Activated gamma-delta T cell treated with Interleukin-2 at 50 U/mL for 16 hours (primary cell): ENCODE measurements around the gene NFIL3.

Source experiments
- DNase-seq: peaks from one replicate; pipeline ENCODE4 v3.0.0-alpha.2; 2020

NFIL3 gene

DNA sequence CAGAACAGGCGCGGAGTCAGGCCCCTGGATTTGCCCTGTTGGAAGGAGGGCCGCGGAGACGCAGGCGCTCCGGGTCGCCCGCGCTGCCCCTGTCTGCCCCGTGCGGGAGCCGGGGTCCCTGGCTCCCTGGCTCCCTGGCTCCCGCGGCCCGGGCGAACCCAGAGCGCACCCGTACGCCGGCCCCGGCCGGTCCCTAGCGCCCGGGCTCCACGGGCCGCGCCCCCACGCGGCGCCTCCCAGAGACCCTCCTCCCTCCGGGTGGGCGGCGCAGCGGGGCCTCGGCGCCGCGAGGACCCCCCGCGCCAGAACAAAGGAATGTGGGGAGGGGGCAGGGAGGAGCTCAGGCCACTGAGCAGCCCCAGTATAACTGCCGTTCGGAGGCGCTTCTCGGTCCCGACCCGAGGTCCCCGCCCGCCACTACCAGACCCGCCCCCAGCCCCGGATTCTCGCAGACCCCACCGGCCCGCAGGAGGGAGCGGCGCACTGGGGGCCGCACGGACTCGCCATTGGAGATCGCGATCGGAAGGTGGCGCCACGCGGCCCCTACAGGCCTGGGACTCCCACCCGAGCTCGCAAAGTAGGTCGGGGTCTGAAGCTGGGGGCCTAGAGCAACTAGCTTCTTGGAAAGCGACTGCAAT, 2.4 kb downstream of the NFIL3 start:
- no peak for DNase-seq

DNA sequence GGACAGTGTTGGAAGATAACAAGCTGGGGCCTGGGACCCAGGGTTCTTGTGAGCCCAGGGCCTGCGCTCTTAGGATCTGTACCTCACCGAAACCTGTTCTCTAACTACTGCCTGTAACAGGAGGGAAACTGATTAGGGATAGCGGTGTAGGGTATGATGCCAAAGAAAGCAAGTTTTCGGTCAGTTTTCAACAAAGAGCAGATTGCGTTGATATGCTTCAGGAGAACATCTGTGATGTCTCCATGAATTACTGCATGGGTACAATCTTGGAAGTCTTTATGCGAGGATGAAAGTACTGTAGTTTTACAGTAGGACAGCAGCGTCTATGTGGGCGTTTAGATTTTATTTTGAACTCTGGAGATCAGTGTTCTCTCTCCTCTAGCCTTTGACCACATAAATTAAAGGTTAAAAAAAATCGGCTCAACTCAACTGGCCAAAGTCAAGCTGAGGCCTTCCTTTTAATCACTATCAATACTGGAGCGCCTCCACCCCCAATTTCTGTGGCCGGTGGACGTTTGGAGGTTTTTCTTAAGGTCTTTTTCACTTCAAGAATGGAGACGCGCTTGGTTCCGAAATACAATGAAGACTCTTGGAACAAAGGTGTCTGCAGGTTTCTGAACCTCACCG, 3.0 kb downstream of the NFIL3 start:
- no peak for DNase-seq

DNA sequence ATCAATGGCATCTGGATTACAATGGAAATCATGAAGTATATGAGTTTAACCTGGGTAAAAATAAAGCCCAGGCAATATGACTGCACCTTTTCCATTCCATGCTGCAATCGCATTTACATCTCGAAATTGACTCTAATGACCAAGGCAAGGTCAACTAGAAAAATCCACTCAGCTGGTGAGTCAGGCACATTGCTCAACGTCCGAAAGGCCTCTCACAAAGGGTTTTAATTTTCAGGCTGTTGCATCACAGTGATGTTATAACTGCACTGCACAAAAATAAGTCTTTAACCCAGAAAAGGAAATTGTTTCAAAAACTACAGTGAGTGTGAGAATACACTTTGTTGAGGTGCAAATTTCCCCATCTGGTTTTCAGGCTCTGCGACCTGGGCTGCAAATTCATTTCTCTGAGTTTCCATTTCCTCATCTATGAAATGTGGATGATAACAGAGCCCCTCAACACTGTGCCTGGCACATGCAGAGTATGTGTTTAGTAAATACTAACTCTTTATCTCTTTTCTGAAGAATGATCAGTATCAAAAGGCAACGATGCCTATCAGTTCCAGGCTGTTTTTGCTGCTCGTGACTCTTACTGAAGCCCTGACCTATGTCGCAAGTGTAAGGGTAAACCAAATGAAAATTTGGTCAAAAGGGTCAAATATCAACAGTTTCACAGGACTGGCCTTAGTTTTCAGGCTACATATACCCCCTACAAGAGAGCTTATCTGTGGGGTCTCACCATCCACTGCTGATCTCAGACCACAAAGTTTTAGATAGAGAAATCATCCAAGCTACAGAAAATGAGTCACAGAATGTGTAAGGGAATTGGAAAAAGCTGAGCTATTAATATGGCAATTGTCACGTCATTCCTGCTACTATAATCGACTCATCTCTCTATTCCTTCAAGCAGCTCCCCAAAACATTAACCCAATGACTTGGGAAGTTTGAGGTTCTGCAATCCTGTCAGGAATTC, 4.1 kb downstream of the NFIL3 start:
- DNase-seq = no peak

DNA sequence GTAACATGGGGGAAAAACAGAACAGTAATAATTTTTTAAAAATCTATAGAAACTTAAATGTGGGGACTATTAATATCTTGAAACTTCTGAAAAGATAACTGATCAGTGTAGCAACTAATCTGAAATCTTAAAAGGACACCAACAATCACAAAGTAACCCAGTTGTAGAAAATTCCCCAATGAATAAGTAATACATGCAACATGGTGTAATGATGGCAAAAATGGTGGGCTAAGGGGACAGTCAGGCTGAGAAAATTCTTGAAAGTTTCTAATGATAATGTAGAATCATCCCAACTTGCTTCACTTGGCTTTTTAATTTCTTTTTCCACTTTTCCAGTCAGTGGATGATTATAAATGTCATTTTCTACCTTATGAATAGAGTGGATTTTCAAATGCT, 5.4 kb downstream of the NFIL3 start:
- no peak for DNase-seq

DNA sequence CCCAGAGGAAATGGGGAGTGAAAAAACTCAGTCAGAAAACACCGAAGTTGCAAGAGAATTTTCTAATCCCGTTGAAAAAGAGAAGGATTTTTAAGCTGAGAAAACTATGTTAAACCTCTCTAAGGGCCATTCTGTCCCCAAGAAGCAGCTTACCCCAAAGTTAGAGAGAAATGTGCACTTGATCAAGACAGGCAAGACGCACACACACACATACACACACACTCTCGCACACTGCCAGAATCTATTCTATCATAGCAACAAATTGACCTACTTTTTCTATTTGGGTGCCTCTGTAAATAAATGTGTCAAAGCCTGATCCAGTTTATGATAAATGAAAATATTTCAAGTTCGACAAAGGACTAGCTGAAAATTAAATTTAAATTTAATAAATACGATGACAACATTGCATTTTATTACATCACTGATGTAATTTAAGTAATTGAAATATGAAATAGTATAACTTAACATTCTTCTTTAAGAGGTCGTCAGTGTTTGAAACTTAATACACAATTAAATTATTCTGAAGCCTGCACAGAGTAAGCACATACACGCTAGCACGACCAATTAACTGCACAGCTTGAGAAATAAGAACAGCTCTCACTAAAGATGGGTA, 5.9 kb downstream of the NFIL3 start:
- DNase-seq = no peak

DNA sequence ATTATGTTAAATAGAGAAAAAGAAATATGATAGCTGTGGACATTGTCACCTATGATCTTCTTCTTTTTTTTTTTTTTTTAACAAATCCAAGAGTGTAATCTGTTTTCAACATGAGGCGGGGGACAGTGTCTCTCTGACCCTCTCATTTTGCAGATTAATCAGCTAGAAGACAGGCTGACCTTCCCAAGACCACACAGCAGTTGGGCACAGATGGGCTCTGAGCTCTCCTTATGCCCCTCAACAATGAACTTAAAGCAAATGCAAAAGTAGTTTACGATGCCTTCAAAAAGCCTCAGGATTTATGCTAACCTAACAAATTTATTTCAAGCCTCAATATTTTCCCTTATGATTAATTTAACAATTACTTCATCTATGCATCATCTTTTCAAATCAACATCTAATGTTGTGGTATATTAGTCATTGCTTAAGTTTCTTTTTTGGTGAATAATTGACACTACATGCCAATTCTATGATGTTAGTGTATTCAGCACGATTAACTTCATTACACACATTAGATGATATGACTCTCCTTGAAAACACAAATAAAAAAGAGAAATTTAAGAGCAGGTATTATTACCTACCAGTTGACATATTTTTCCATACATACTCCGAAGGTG, 7.4 kb downstream of the NFIL3 start:
- DNase-seq = no peak

DNA sequence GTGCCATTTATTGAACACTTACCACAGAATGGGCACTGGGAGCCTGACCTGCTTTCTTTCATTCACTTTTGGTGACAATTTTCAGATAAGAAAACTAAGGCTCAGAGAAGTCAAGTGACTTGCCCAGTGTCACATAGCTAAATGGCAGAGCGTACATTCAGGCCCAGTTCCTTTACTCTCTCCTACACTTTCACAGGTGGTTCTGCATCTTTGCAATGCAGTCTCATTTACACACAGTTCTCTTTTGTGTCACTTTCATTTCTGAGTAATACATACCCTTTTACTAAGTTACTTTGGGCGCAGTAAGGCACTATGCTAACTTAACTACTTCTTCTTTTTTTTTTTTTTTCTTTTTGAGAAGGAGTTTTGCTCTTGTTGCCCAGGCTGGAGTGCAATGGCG, 8.3 kb downstream of the NFIL3 start:
- DNase-seq = no peak

DNA sequence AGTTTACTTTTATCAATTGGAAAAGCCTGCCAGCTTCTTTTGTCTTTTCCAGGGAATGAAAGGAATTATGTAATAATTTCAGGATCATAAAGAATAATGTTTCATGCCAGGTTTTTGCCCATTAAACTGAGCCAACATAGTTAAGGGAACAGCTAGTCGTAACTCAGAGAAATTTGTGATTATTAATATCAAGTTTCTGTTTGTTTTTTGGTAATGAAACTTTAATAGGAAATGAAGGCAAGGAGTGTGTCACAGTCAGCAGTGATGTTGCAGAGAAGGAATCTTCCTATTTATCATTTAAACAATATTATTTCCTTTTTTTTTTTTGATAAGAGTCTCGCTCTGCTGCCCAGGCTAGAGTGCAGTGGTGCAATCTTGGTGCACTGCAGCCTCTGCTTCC, 10.7 kb downstream of the NFIL3 start:
- DNase-seq = no peak

DNA sequence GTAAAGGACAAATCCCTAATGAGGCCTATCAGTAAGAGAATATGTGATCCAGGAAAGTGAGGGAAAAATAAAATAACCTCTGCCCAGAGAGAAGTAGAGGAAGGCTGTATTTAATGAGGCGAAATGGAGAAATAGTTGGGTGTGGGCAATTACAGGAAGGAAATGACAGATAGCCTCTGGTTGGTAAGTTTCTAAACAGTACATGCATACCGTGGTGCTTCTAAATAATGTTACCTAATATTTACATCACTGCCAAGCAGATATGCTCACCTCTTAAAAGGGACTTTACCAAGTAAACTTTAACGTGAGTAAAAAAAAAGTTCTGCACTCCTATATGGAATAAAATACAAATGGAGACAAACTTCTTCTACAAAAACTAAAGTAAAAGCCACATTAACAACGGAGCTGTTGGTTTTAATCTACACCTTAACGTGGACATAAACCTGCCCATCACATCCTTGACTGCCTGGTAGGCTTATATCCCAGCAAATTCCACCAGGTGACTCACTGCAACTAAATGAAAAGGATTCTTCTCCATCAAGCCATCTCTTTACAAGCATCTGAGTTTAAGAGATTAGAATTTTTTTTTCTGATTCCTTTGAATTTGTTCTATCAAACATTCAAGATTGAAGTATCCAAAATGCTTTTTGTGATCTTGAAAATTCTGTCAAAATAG, 12.4 kb downstream of the NFIL3 start:
- no peak for DNase-seq

DNA sequence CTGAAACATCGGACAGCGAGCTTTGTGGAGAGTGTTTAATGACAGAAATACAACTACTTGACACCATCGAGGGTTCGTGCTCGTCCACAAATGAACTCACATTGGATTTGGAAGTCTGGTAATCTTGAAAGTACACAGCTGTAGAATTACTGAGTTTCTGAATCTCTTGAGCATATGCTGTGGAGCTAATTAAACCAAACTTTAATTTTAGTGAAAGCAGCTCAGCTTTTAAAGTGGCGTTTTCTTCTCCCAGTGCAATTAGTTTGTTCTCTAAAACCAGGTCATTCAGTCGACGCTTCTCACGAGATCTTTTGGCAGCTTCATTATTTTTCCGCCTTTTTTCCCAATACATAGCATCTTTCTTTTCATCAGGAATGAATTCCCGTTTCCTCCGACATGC, 13.5 kb downstream of the NFIL3 start:
- DNase-seq = no peak

DNA sequence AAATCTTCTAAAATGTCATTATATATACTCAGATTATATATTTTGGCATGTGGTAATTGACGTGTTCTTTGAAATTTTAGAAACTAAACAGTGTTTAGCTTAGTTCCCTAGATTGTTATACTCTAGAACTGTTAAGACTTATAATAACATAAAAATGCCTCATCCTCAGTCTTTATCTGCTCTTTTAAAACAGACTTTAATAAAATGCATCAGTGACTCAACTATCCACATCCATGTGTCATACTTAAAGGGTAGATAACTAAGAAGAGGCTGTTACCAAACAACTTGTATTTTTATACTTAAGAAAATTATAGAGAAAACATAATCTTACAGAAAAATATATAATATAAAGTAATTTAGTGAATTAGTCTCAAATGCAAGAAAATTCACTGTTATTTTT, 15.2 kb downstream of the NFIL3 start:
- no peak for DNase-seq

DNA sequence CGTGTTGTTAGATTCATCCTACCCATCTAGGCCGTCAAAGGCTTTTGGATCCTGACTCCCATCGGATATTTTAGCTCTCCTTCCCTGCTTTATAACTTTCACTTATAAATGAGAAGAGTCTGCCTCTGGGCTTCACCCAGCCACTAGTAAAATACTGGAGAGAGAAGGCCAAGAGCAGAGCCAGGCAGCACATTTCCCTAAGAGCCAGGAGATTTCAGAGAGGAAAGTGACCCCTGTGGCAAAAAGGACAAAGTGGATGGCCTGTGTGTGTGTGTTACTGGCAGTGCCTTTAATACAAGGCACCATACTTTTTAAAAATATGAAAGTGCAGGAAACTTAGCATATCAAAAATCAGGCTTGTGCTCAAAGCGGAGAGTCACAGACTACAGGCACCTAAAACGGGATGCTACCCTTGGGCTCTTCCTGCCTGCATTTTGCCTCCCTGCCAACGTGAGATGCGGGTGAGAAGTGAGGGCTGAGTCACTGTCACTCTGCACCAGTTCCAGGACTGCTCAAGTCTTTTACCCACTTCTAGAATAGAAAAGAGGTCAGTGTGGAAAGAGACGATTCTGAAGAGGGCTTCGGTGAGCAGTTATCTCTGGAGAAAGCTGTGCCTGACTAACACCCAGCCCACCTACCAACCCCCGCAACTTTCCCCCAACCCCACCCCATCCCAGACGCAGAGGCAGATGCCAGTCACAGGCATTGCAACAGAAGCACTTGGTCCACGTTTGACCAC, 15.9 kb downstream of the NFIL3 start:
- no peak for DNase-seq

DNA sequence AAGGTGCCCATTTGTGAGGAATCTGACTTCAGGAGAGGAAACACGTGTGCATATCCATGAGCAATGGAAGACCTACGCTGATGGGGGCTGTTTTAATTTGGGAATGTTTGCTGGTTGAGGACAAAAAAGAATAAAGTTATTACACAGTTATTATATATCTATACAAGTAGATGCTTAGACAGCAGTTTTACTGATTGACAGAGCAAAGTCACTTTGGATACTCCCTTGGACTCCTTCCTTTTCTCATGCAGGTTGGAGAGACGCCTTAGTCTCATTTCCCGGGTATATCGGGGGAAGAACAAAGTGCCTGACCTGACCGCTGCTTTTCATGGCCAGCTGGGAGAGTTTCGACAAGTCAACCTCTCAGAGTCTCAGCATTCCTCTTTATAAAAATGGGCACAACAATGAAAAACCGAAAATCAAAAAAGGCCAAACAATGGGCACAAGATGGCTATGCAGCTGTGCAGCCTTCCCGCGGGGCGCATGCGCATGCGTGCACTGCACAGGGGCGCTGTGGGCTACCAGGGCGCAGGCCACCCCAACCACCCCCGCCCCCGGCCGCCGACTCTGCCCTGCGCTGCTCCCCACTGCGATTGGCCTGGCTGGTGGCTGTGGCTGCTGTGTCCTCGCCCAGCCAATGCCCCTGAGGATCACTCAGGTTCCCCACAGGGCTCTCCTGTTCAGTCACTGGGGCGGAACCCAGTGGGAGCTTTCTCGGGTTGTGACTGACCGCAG, 18.1 kb downstream of the NFIL3 start:
- DNase-seq = no peak

DNA sequence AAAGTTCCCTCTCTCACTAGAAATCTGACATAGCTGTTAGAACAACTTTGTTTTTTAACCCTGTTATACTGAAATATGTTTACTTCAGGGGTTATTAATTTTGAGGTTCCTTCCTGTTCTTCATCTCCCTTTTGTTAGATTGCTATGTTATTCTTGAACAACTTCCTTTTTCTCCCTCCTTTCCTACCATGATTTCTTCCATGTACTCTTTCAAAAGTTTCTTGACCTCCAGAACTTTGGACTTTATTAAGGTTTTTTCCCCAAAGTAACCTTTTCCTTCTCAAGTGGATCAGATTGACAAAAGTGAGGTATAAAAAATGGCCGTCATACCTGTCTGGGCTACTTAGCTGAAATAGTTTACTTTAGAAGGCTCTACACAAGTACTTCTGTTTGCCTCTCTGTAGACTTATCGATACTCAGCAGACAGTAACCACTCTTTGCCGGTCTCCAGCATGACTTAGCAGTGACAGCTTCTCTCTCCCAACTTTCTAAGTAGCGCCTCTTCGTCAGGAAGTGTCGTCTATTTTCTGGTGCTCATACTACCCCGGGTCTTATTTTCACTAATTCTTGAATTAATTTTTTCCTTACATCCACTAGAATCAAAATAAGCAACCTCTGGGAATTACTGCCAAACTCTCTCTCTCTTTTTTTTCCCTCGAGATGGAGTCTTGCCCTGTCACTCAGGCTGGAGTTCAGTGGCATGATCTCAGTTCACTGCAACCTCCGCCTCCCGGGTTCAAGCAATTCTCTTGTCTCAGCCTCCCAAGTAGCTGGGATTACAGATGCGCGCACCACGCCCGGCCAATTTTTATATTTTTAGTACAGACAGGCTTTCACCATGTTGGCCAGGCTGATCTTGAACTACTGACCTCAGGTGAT, 19.7 kb downstream of the NFIL3 start:
- DNase-seq = no peak

DNA sequence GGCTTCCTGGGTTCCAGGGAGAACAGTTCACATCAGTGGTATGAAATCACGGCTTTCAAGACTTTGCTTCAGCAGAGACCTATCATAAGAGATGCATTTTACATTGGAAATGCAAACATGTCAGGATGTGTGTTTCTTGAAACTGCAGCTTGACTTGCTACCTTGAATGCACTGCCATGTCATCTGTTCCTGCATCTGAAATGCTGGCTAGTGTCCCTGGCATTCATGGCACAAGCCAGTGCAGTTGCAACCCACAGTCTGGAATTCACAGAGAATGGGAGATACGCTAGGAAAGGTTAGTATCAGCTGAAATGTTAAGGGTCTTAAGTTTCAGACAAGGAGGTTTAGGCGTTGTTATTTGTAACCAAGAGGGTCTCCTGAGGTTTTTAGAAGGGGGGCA, 24.7 kb downstream of the NFIL3 start:
- DNase-seq = no peak

DNA sequence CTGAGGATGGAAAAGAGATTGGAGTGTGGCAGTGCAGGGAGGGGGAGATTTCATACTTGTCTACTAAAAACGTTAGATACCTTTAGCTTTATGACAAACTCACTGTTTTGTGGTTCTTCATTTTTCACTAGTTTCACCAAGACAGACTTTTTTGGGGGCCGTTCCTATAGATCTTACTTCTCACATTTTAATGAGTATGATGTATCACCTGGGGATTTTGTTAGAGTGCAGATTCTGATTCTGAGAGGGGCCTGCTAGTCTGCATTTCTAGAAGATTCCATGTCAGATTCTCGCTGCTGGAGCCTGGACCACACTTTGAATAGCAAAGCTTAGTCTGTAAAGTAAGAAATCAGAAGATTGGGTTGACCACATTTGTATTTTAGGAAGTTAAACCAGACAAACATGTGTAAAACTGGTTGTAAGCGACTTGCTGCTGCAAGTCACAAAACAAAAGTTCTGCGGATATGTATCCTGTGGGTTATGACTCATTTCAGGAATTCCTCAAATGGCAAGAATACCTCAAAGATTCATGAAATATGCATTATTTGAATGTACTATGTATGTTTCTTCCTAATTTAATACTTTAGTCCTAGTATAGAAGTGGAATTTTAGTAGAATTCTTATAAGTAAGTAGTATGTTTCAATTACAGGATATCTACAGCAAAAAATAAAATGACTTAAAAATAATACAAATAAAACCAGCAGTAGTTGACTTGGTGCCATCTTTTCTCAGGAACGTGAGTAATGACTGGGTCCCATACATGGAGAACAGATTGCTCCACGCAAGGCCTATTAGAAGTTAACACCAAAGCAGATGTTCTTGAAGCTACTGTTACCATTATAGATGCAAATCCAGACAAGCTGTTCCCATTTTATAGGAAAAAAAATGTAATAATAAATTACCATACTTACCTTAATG, 27.8 kb downstream of the NFIL3 start:
- DNase-seq = no peak

DNA sequence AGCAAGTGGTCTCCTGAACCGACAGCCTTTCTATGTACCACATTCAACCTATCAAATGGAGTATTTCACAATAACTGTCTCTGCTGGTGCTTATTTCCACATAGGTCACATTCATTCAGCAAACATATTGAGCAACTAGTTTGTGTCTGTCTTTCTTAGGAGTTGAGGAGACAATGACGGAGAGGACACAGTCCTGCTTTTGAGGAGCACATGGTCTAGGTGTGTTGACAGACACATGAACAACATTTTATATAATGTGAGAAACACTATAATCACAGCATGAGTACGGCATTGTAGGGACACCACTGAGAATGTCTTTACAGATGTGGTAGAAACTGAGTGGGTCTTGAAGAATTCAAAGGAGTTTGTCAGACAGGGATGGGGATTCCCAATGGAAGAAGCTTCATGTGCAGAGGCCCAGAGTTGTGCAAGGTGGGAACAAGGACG, 28.5 kb downstream of the NFIL3 start:
- no peak for DNase-seq

DNA sequence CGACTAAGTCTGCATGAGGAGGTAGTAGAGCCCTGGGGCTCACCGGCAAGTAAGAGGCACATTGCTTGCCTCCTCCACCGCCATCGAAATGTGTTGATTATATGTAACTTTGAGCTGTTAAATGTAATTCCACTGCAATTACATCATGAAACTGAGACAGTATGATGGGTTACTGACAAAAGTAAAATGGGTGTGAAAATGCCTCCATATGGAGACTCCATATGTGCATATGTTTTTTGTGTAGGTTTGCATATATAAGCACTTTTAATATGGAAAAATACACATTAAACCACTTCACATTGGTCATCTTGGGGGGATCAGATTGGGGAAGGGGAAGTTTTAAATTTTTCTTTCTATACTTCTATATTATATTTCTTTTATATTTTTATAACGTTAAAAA, 29.8 kb downstream of the NFIL3 start:
- no peak for DNase-seq

DNA sequence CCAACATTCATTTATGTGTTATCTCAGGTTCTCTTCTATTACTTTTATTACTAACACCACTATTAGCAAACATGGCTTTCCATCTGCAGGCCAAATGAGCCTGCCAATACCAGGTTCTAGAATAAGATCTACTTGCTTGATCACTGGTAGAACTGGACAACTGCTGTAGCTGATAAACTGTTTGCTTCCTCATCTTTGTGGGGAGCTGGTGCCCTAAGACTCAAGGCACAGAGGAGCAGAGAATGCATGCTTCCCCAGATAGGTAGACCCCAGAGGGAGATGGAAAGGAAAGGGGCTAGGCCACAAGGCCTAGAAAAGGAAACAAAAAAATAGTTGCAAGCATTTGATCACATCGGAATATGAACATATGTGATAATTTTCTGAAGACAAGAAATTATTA, 31.2 kb downstream of the NFIL3 start:
- DNase-seq = no peak
